ENCODE results near the gene TOR1AIP1.

- TF ChIP-seq CTCF (IDR thresholded peaks at IDR 0.05), result no peak
- TF ChIP-seq POLR2A (IDR thresholded peaks at IDR 0.05), result no peak
These were observed 42.0 kb upstream of the TOR1AIP1 start for GRCh38 chr1:179840107-179840506.

All from lower leg skin (tissue), 3 donors.